ENCODE data around the gene ZFYVE9. TPM values are rescaled to one million over a fixed set of nuclear protein-coding genes. Genes with fewer than 3 reads are reported as not detected.

Gene ZFYVE9
- total RNA-seq, 2 experiments from 2014 or later = 4.3 to 4.7 TPM

Other genes with a start within 250 kb of the ZFYVE9 start
- under 1 TPM; 0.07 to 0.11 TPM for gene RAB3B, start 151.4 kb upstream of the ZFYVE9 start, total RNA-seq
- 10 to 100 TPM in 1 of 2 experiments, 1 to 10 TPM in 1; 7.6 to 12.3 TPM for gene KTI12, start 108.3 kb upstream of the ZFYVE9 start, total RNA-seq
- 10 to 100 TPM; 21.9 to 31.5 TPM for gene TXNDC12, start 86.9 kb upstream of the ZFYVE9 start, total RNA-seq
- gene BTF3L4, start 85.8 kb upstream of the ZFYVE9 start, total RNA-seq = 10 to 100 TPM; 33.8 to 37.8 TPM
- 10 to 100 TPM; 22.6 to 25.3 TPM for gene CC2D1B, start 224.1 kb downstream of the ZFYVE9 start, total RNA-seq